GM18507 (cell line): Measurements from ENCODE around the gene USP22.

Source experiments
- DNase-seq: peaks from one replicate; pipeline ENCODE4 v3.0.0; 2011; ENCODE audit warnings: low read depth; ENCODE audit not compliant: insufficient read length; ENCODE audit errors: extremely low spot score
- FAIRE-seq: peaks from 2 replicates; lab custom pipeline; 2011; peaks lifted over from hg19 to GRCh38; lab: Jason Lieb, UNC

USP22 gene

GRCh38 chr17:21028192-21028591, 14.6 kb downstream of the USP22 start:
- FAIRE-seq (no peak), DNase-seq (no peak)

- FAIRE-seq, result no peak
Observed at GRCh38 chr17:21027031-21027430, 15.8 kb downstream of the USP22 start.

GRCh38 chr17:21025451-21025850, 17.4 kb downstream of the USP22 start:
- FAIRE-seq, result no peak
- no peak for DNase-seq

More at GRCh38 chr17:21027031-21027430, 15.8 kb downstream of the USP22 start:
- DNase-seq, result no peak

GRCh38 chr17:21024024-21024423, 18.8 kb downstream of the USP22 start:
- FAIRE-seq, result no peak
- DNase-seq, result no peak

- DNase-seq, result no peak
- FAIRE-seq, result no peak
Observed at GRCh38 chr17:21021208-21021803, 21.5 kb downstream of the USP22 start.

GRCh38 chr17:21020622-21021021, 22.2 kb downstream of the USP22 start:
- FAIRE-seq (no peak), DNase-seq (no peak)

- FAIRE-seq, result no peak
- no peak for DNase-seq
Observed at GRCh38 chr17:21019976-21020586, 22.7 kb downstream of the USP22 start.

GRCh38 chr17:21018894-21019293, 23.9 kb downstream of the USP22 start:
- no peak for DNase-seq
- no peak for FAIRE-seq

GRCh38 chr17:21017861-21018260, 24.9 kb downstream of the USP22 start:
- DNase-seq (no peak), FAIRE-seq (no peak)

GRCh38 chr17:21017256-21017655, 25.6 kb downstream of the USP22 start:
- FAIRE-seq, result no peak
- no peak for DNase-seq

GRCh38 chr17:21016826-21017225, 26.0 kb downstream of the USP22 start:
- no peak for DNase-seq
- no peak for FAIRE-seq

- DNase-seq, result no peak
Observed at GRCh38 chr17:21015564-21015963, 27.2 kb downstream of the USP22 start.

GRCh38 chr17:21014498-21014897, 28.3 kb downstream of the USP22 start:
- DNase-seq (no peak), FAIRE-seq (no peak)

More at GRCh38 chr17:21015564-21015963, 27.2 kb downstream of the USP22 start:
- FAIRE-seq, result no peak

GRCh38 chr17:21013983-21014382, 28.8 kb downstream of the USP22 start:
- DNase-seq (no peak), FAIRE-seq (no peak)

GRCh38 chr17:21012736-21013135, 30.1 kb downstream of the USP22 start:
- no peak for FAIRE-seq
- DNase-seq, result no peak

GRCh38 chr17:21010705-21011596, 31.9 kb downstream of the USP22 start:
- DNase-seq (no peak), FAIRE-seq (no peak)

- no peak for DNase-seq
- no peak for FAIRE-seq
Observed at GRCh38 chr17:21008992-21009671, 33.7 kb downstream of the USP22 start.

- DNase-seq (no peak), FAIRE-seq (no peak)
Observed at GRCh38 chr17:21008160-21008915, 34.5 kb downstream of the USP22 start.

GRCh38 chr17:21007646-21008045, 35.2 kb downstream of the USP22 start:
- FAIRE-seq (no peak), DNase-seq (no peak)
